Breast epithelium (tissue), 3 donors: ENCODE measurements around the gene CD24.

Source experiments
- POLR2A ChIP-seq: fragments of 450-650 bp; IDR thresholded peaks from one replicate; pipeline ENCODE4 v1.6.1; 2016; ENCODE audit warnings: antibody characterized with exemption, mild to moderate bottlenecking, moderate library complexity
- POLR2AphosphoS5 ChIP-seq, 3 donors: sonication (generic); formaldehyde crosslinking; IDR thresholded peaks; one replicate each; pipeline ENCODE4 v1.6.1; 2017; ENCODE audit warnings: antibody characterized with exemption in 3 of 3
- TF ChIP-seq, protein P1 (sequence below), 3 donors: fragments of 450-650 bp; IDR thresholded peaks; one replicate each; pipeline ENCODE4 v1.5.1; 2016 to 2017; ENCODE audit warnings: antibody characterized with exemption in 3 of 3, mild to moderate bottlenecking in 3 of 3, moderate library complexity in 3 of 3

DNA sequence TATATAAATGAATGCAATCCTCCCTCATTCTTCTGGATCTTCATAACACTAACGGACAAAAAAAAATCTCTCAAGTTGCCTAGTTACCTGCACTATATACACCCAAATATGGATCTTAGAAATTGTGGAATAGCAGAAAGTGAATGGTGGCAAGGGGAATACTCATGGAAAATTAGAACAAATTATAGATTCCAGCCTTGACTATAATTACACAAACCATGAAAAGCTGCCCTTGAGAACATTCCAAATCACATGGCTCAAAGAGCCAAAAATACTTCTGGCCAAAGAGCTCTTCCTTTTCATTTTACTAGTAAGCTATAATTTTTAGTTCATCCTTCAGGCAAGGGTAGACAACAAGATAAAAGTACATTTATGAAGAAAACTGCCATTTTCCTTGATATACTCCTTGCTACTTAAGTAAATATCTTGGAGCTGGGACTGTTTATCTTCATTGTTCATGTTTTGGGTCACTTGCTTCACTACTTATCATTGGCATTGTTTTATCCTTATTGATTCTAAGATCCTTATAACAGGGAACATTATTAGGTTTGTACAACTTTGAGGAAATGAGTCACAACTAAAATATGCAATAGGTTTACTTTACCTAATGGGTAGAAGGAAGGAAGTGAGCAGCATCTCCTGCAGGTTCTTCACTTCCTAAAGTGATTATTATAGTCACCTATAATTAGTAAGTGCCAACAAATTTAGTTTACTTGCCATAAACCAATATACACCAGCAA lies 47.1 kb upstream of the CD24 start:
- TF ChIP-seq POLR2A (no peak), POLR2AphosphoS5 (IDR thresholded peaks at IDR 0.05) (no peak)
- TF ChIP-seq, protein P1, sequence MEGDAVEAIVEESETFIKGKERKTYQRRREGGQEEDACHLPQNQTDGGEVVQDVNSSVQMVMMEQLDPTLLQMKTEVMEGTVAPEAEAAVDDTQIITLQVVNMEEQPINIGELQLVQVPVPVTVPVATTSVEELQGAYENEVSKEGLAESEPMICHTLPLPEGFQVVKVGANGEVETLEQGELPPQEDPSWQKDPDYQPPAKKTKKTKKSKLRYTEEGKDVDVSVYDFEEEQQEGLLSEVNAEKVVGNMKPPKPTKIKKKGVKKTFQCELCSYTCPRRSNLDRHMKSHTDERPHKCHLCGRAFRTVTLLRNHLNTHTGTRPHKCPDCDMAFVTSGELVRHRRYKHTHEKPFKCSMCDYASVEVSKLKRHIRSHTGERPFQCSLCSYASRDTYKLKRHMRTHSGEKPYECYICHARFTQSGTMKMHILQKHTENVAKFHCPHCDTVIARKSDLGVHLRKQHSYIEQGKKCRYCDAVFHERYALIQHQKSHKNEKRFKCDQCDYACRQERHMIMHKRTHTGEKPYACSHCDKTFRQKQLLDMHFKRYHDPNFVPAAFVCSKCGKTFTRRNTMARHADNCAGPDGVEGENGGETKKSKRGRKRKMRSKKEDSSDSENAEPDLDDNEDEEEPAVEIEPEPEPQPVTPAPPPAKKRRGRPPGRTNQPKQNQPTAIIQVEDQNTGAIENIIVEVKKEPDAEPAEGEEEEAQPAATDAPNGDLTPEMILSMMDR (IDR thresholded peaks at IDR 0.05): no peak
